ENCODE measurements around the gene IGSF23. TPM values are rescaled to one million over a fixed set of nuclear protein-coding genes. Genes with fewer than 3 reads are reported as not detected.

Gene IGSF23, protein sequence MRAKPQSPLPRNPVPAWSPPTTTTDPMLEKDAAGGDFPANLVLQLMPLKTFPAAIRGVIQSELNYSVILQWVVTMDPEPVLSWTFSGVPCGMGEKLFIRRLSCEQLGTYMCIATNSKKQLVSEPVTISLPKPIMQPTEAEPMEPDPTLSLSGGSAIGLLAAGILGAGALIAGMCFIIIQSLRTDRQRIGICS
- 5.4 and 5.7 TPM in 2 replicates for total RNA-seq
- 2.4 TPM for polyA plus RNA-seq (2012)

DNA sequence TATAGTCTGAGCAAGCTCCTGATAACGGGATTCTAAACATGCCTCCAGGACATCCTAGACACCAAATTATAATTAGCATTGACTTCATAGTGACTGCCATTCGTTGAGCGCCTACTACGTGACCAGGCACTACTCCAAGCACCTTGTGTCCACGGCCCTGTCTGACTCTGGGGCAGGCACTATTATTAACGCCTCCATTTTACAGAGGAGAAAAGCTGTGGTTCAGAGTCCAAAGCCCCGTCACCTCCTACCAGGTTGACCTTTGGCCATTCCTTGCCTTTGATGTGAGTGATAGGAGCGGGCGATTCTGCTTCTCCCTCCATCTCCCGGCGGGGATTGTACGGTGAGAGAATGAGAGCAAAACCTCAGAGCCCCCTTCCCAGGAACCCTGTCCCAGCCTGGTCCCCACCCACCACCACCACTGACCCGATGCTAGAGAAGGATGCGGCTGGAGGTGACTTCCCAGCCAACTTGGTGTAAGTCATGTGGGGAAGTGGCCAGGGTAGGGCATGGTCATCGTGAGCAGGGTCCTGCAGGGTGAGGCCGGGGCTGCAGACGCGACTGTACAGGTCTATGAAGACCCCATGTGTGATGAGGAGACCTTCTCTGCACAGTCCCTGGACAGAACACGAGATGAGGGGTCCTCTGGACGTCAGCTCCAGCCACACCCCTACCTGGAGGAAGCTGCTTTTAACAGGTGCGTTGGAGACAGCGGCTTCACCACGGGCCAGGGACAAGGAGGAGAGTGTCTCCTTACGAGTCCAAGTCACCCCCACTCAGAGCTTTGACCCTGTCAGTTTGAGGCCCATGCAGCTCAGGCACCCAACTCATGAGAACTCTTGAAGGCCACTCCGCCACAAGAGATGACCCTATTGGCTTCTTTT, at the start of gene IGSF23:
IGSF23 (plus strand) TSS at position 269 of the 884 bp plus-strand sequence; CDS start at position 352, 83 bp downstream.
- no peak for DNase-seq (ENCODE audit: low read depth)

DNA sequence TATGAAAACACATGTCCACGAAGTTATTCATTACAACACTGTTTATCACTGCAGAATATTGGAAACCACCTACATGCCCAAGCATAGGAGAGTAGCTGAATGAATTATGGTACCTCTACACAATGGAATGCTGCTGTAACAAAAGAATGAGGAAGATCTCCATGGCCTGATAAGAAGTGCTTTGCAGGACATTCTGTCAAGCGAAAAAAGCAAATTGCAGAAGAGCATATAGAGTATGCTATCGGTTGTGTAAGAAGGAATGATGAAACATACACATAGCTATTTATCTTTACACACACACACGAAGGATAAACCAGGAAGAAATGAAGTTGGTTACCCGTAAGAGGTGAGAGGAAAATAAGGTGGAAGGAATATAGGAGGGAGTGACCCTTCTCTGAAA, 46.4 kb upstream of the IGSF23 start:
- DNase-seq (ENCODE audit: low read depth): no peak

DNA sequence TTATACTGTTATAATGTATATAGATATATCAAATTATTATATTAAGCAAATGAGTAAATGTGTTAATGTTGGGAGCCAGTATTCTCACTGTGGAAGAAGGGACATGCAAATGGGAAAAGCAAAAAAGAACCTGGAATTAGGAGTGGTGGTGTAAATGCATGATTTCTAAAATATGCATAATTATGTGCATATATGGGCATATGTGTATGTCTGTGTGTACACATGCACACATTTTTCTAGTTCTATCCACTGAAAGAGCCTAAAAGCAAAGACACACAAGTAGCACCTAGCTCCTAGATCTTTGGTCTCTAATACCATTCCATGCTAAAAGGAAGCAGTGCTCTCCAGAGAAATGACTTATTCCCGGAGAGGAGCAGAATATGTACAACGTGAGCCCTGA, 45.6 kb upstream of the IGSF23 start:
- no peak for DNase-seq (ENCODE audit: low read depth)

DNA sequence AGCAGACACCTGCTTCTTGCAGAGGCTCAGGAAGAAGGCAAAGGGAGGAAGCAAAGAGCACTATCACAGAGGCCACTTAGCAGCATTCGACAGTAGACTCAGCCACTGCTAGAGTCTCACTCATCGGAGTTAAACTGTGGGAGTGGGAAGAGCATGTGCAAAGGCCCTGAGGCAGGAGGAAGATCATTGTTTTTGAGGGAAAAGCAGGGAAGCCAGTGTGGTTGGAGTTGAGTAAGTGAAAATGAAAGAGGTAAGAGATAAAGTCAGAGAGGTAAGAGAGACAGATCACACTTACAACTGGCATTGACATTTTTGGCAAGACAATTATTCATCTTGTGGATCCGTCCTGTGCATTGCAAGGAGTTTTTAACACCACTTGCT, 42.8 kb upstream of the IGSF23 start:
- no peak for DNase-seq (ENCODE audit: low read depth)

DNA sequence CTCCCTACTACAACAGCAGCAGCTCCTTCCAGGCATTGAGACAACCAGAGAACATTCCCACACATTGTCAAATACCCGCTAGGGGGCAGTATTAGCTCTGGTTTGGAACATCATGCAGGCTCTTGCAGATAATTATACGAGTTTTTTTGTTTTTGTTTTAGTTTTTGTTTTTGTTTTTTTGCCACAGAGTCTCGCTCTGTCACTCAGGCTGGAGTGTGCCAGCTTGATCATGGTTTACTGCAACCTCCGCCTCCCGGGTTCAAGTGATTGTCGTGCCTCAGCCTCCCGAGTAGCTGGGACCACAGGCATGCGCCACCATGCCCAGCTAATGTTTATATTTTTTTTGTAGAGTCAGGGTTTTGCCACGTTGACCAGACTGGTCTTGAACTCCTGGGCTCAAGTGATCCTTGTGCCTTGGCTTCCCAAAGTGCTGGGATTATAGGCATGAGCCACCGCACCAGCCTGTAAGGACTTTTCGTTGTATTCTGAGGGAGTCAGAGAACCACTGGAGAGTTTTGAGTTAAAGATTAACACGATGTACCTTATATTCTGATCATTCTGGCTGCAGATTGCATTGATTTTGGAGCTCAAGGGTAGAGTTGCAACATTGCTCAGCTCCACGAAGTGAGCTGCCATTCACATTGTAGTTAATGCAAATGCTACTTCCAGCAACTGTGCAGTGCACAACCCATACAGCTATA, 42.2 kb upstream of the IGSF23 start:
- peak; percentile 90 for DNase-seq (ENCODE audit: low read depth)

DNA sequence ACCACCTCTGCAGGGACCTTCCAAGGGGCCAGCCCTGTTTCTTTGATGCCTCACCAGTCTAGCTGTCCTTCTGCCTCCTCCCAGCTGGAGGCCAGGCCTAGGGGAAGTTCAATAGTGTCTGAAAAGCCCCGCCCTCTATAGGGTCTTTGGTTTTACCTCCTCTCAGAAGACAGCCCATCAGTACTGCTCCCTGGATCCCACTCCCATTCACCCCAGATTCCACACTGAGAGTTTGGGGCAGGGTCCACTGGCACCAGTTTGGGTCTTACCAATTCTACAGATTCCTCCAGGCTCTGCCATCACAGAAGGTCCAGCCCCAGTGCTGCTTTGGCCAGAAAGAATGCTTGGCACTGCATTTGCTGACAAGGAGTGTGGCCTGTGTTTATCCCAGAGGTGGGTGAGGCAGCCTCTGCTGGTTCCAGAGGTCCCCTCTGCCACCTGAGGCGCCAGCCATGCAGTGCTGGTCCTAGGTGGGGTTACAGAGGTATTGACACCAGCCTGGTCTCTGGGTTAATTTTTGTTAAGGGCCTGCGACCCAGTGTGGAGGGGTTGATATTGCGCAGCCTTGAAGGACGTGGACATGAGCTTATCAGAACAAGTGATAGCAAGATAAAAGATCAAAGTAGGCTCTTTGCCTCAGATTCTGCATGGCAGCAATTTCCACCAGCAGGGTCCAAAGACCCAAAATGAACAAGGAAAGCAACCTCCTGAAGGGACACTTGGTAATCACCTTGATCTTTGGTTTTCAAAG, 41.4 kb upstream of the IGSF23 start:
- no peak for DNase-seq (ENCODE audit: low read depth)

DNA sequence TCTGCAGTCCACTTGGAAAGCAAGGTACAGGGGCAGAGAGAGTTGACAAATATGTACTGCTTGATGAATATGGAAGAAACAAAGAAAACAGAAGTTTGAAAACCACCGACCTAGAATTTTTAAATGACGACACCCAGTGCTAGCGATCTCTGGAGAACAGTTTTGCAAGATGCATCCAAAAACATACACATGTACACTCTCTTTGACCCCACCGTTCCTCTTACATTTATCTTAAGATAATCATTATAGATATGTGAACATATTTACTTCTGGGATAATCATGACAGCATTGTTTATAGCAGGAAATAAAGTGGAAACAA, 40.8 kb upstream of the IGSF23 start:
- DNase-seq (ENCODE audit: low read depth): no peak

DNA sequence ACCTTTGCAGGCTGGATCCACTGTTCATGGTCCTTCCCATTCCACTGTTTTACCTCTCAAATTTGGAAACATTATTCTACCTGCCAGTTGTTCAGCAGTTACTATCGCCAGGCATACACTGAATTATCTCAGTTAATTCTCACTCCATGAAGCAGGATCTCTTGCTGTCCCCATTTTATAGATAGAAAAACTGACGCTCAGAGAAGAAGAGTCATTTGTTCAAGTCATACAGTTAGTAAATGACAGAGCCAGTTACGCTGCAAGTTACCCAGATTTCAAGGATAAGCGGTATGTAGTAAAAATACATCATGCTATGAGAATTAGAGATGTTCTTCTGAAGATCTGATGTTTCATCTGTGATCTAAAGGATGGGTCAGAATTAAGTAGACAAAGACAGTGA, 40.2 kb upstream of the IGSF23 start:
- DNase-seq (ENCODE audit: low read depth): no peak

DNA sequence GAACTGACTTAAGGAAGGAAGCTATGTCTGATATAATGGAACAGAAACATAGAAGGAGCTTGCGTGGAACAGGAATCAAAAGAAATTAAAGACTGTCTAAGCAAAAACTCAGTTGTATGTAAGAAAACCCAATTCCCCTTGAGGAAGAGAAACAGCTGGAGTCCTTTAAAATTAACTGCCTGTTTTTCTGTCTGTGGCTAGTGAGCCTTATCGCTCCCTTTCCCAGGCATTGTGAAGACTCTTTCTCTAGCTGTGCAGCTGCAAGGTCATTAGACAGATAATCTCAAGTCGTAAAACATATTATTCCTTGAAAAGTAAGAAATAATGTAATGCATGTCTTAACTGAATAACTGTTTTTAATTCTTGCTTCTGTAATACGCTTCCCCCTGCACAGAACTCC, 39.7 kb upstream of the IGSF23 start:
- DNase-seq (ENCODE audit: low read depth): no peak

DNA sequence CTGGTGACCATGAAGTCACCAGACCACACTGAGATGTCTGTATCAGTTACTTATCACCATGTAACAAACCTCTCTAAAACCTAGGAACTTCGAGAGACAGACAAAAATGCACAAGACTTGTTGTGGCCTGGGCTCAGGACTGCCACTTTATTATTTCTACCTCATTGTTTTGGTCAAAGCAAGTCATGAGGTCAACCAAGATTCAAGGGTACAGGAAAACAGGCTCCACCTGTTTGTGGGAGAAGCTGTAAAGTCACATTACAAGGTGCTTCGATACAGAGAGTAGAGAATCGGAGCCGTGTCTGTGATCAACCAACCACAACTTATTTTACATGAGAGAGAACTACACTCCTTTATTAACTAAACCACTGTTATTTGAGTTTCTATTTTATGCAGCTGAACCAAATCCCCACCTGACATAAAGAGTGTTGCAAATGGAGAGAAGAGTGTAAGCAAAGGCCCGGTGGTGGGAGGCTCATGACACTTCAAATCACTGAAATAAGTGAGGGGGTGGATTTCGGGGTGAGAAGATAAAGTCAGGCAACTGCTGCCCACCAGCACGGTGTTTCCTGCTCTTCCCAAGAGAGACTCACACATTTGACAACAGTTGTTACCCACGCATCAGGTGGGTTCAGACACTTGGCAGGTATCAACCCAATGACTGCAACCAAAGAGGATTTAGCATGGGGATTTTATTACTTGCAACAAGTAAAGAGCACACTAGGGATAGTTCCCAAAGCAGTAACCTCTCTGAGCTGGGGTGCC, 39.0 kb upstream of the IGSF23 start:
- no peak for DNase-seq (ENCODE audit: low read depth)

DNA sequence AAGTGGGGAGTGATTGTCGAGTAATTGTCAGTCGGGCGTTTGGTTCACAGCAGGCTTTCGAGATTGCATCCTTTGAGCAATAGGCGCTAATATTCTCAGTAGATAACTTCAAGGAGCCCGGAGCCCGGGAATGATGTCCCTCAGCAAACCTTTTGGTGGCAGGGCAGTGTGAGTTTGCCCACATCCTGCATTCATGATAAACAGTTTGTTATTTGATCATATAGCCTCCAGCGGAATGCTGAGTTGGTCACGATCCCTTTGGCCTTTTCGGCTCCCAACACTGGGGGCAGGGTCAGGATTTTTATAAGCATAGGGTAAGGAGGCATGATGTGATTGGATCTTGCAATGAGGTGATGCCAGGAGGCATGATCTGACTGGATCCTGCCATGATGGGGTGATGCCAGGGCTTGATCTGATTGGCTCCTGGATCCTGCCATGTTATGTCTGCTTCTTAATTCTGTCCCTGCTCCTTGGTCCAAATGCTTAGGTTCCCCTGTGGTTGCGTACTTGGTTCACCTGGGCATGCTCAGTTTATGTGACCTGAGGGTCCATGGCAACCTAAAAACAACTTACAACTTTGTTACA, 38.2 kb upstream of the IGSF23 start:
- no peak for DNase-seq (ENCODE audit: low read depth)

DNA sequence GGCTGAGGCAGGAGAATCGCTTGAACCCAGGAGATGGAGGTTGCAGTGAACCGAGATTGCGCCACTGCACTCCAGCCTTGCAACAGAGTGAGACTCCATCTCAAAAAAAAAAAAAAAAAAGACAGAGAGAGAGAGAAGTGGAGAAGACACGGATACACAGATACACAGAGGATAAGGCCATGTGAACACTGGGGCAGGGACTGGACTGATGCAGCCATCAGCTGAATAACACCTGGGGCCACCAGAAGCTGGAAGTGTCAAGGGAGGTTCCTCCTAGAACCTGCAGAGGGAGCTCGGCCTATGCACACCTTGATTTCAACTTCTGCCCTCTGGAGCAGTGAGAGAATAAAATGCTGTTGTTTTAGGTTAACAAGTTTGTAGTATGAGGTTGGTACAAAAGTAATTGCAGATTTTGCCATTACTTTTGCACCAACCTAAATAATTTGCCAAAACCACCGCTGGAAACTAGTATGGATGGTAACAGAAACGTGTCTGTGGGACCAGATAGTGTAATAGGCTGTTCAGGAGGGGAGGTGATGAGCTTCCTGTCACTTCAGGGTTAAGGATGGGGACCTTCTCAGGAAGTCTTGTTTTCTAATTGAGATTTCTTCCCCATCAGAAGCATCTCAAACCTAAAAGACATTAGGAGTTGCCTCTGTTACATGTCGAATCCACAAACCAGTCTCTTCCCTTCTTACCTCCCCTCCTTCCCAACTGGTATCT, 36.4 kb upstream of the IGSF23 start:
- DNase-seq (ENCODE audit: low read depth): peak; percentile 24

DNA sequence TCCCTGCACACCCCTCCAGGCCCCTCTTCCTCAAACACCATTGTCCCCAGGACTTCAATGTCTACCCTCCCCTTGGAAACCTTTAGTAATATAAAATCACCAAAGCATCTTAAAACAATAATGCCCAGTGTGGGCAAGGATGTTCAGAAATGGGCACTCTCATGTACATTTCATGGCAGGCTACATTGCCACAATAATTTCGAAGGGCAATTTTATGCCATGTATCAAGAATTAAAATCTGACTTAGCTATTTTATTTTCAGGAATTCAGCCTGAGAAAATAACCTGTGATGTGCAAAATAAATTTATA, 35.8 kb upstream of the IGSF23 start:
- no peak for DNase-seq (ENCODE audit: low read depth)

DNA sequence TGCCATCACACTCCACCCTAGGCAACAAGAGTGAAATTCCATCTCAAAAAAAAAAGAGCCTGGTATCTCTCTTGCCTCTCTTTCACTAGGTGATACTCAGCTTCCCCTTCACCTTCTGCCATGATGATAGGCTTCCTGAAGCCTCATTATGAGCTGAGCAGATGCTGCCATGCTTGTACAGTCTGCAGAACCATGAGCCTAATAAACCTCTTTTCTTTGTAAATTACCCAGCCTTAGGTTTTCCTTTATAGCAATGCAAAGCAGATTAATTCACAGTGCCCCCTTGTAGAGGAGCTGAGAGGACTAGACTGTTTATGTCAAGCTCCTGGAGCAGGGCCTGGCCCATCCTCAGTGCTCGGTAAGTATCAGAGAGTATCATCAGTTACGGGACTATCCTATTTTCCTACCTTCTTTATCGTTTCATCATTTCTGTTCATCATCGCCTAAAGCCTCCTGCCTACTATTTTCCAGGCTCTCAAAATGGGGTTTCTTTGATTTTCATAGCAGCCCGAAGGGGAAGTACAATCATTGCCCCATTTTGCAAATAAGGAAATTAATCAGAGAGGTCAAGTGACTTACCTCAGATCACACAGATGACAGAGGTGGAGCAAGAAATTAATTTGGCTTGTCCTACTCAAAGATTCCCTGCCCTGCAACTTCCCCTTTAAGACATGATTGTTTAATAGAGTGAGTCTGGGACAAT, 33.5 kb upstream of the IGSF23 start:
- no peak for DNase-seq (ENCODE audit: low read depth)

DNA sequence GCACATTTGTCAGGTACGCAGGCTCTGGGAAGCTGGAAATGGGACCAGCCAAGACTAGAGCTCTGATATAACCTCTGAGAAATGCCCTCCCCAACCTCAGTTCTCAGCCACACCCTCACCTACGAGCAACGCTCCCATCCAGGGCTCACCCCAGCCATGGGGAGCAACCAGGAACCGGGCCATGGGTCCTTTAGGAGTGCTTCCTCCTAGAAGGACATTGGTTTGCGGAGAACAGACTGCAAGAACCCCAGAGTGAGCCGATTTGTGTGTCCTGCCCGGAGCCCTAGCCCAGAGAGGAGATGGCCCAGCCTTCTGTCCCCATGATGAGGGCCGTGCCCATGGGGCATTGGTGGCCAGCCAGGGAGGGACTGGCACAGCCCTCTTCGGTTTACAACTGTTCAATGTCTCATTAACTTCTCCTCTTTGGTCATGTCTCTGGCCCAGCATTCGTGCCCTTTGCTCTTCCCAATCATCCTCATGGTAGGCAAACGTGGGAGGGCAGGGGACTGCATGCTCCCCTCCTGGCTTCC, 32.9 kb upstream of the IGSF23 start:
- no peak for DNase-seq (ENCODE audit: low read depth)

DNA sequence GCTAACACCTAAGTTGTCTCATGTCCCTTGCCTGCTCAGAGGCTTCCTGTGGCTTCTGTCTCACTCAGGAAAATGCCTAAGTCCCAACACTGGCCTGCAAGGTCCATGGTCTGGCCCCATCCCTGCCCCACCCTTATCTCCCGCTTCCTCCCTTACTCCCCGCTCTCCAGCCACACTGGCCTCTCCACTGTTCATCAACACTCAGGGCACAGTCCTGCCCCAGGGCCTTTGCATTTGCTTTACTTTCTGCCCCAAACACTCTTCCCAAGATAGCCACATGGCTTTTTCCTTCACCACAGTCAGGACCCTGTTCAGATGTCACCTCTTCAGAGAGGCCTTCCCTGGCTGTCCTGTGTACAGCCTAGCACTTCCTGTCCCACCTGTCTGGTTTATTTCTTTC, 32.1 kb upstream of the IGSF23 start:
- DNase-seq (ENCODE audit: low read depth): no peak

DNA sequence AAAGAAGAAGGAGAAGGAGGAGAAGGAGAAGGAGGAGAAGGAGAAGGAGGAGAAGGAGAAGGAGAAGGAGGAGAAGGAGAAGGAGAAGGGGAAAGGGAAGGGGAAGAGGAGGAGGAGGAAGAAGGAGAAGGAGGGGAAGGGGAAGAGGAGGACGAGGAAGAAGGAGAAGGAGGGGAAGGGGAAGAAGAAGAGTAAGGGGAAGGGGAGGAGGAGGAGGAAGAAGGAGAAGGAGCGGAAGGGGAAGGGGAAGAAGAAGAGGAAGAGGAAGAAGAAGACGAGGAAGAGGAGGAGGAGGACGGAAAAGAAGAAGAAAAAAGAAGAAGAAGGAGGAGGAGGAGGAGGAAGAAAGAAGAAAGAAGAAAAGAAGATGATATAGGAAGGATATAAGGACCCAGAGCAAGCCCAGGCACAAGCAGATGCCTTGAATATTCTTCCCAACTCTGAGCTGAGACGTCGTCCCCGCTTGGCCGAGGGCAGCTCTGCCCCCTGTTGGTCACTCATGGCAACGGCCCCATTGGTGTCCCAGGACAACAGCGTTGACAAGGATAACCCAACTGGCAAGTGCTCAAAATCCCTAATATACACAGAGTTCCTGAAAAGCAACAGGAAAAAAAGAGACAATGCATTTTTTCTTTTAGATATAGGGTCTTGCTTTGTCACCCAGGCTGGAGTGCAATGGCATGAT, 30.6 kb upstream of the IGSF23 start:
- peak; percentile 42 for DNase-seq (ENCODE audit: low read depth)

DNA sequence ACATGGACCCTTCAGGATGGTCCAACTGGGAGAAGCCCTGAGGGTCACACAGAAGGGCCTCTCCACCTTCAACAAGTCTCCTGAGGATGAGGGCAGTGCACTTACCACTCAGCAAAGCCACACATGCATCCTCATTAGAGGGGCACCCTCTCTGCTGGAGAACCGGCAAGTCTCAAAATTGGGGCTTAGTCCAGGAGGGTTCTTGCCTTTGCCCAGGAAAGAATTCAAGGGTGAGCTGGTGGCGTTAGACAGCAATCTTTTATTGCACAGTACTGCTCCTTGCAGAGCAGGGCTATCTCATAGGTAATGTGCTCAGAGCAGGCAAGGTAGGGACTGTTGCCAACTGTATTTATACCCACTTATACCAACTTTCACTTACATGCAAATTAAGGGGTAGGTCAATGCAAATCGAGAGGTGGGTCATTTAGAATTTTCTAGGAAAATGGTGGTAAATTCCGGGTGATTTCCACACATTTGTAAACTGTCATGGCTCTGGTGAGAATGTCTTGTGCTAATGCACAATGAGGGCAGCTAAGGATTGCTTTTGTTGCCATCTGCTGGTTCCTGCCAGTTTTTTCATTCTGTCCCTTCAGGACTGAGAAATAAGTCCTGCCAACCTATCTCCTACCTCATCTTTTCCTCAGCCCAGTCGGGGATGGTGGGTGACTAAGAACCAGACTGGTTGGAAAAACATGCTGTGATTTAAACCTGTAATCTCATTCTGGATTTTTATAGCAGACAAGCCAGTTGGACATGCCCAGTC, 27.8 kb upstream of the IGSF23 start:
- peak; percentile 22 for DNase-seq (ENCODE audit: low read depth)
